GOT3 (cell line): ENCODE data around the gene SCN11A.
"Not testable (repeated sequence)": the region's sequence is repeated elsewhere in the genome, so short reads cannot be mapped to it uniquely, and the experiment has no call there.

ENCODE experiments used
- DNase-seq: peaks from one replicate; lab custom pipeline; 2025; ENCODE audit warnings: mixed read lengths; lab: John Stamatoyannopoulos, UW

The SCN11A gene

GRCh38 chr3:39065197-39065596 is 13.5 kb upstream of the SCN11A start:
- no peak for DNase-seq

GRCh38 chr3:39064646-39065045 is 12.9 kb upstream of the SCN11A start:
- DNase-seq: no peak

- DNase-seq: no peak
These were observed 11.4 kb upstream of the SCN11A start for GRCh38 chr3:39063143-39063542.

- no peak for DNase-seq
These were observed 10.4 kb upstream of the SCN11A start for GRCh38 chr3:39062180-39062579.

- DNase-seq: not testable (repeated sequence)
These were observed 9.5 kb upstream of the SCN11A start for GRCh38 chr3:39061228-39061627.

GRCh38 chr3:39056151-39056550 is 4.4 kb upstream of the SCN11A start:
- no peak for DNase-seq

- DNase-seq: no peak
These were observed 2.0 kb upstream of the SCN11A start for GRCh38 chr3:39053696-39054095.

- no peak for DNase-seq
These were observed 839 bp upstream of the SCN11A start for GRCh38 chr3:39052583-39052982.

- no peak for DNase-seq
These were observed 1.7 kb downstream of the SCN11A start for GRCh38 chr3:39050029-39050428.

- no peak for DNase-seq
These were observed 13.6 kb downstream of the SCN11A start for GRCh38 chr3:39038165-39038564.

- DNase-seq: no peak
These were observed 22.2 kb downstream of the SCN11A start for GRCh38 chr3:39029556-39029955.

- DNase-seq: no peak
These were observed 23.2 kb downstream of the SCN11A start for GRCh38 chr3:39028546-39028945.

GRCh38 chr3:39025222-39025970 is 26.3 kb downstream of the SCN11A start:
- no peak for DNase-seq

- no peak for DNase-seq
These were observed 27.2 kb downstream of the SCN11A start for GRCh38 chr3:39024497-39024896.

- DNase-seq: no peak
These were observed 29.5 kb downstream of the SCN11A start for GRCh38 chr3:39022286-39022630.

GRCh38 chr3:39021465-39022285 is 30.1 kb downstream of the SCN11A start:
- DNase-seq: no peak

- no peak for DNase-seq
These were observed 30.7 kb downstream of the SCN11A start for GRCh38 chr3:39021029-39021428.

- no peak for DNase-seq
These were observed 32.4 kb downstream of the SCN11A start for GRCh38 chr3:39019299-39019698.

GRCh38 chr3:39015418-39015817 is 36.3 kb downstream of the SCN11A start:
- DNase-seq: no peak

GRCh38 chr3:39013921-39014509 is 37.7 kb downstream of the SCN11A start:
- no peak for DNase-seq

- DNase-seq: no peak
These were observed 38.5 kb downstream of the SCN11A start for GRCh38 chr3:39013289-39013688.

GRCh38 chr3:39011191-39011736 is 40.5 kb downstream of the SCN11A start:
- DNase-seq: no peak

GRCh38 chr3:39005295-39005694 is 46.4 kb downstream of the SCN11A start:
- no peak for DNase-seq
